Posterior cingulate gyrus (tissue), 11 donors: ENCODE measurements around the gene FBXO44.

ENCODE experiments used
- DNase-seq, 10 donors: peaks; one replicate each; pipeline versions ENCODE4 v3.0.0 to v3.0.0-alpha.2; 2020 to 2021; ENCODE audit warnings: mixed read lengths in 3 of 10
- intact Hi-C: fragments of 100-400 bp; cut with DNase I; formaldehyde crosslinking; loops from one replicate; pipeline ENCODE4 v1.15.1; 2023

The FBXO44 gene

DNA sequence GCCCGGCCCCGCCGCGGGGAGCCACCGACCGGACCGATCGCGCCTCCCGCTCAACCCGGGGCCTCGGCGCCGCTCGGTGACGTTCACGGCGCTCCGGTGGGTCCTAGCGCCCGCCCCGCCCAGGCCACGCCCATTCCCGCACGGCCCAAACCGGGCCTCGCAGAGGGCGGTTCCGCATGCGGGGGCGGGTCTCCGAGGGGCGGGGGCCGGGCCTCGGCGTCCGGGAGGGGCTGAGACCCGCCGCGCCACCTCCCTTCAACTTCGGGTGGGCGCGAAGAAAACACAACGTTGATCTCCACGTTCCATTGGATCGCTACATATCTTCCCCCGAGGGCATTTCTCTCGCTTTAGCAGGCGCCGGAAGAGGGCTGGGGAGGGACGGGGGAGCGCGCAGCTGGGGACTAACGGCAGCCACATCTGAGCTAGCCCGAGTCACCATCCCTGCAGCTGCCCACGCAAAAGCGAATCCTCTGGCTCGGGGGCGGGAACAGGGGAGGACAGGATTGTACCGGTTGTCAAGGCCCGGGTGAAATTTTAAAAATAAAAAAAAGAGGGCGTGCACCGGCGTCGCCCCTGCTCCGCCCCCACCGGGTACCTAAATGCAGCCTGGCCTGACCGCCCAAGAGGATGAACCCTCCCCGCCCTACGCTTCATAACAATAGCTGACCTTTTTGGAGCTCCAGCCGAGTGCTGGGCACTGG, 26.5 kb downstream of the FBXO44 start, which contains the start of gene MAD2L2:
Gene MAD2L2, minus strand, starts transcription at position 78 of the 701 bp plus-strand sequence. CDS start 547 bp downstream, outside the sequence.
- peak; percentile 82 to 98 (median 87) for DNase-seq
- intact Hi-C loops = loop anchor here (1.0 kb wide), 1 partner anchor 20 kb away; no protein-coding TSS in a partner anchor

- DNase-seq = no peak
- intact Hi-C loops = loop anchor here (2.0 kb wide), 1 partner anchor 38 kb away; no protein-coding TSS in a partner anchor
Measured at GRCh38 chr1:11682287-11682771, 27.7 kb downstream of the FBXO44 start.

- DNase-seq = no peak
- intact Hi-C loops = loop anchor here (2.0 kb wide), 1 partner anchor 38 kb away; no protein-coding TSS in a partner anchor
Measured at GRCh38 chr1:11682799-11683198, 28.1 kb downstream of the FBXO44 start.

DNA sequence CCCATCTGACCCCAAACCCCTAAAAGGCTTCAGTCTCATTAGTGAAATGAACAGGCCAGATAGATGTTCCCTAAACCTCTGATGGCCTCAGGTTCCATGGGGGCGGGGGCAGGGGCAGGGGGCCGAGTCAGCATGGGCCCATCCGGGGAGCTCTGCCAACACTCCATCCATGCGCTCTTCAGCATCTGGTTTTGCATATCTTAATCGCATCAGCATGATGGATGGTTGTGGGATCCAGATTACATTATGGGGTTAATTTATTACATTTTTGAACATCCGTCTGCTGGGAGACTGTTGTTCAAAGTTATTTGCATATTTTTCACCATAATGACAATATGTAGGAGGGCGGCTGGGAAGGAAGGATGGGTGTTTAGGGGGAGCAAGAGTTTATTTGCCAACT, 29.4 kb downstream of the FBXO44 start:
- intact Hi-C loops = no loop called here
- no peak for DNase-seq

DNA sequence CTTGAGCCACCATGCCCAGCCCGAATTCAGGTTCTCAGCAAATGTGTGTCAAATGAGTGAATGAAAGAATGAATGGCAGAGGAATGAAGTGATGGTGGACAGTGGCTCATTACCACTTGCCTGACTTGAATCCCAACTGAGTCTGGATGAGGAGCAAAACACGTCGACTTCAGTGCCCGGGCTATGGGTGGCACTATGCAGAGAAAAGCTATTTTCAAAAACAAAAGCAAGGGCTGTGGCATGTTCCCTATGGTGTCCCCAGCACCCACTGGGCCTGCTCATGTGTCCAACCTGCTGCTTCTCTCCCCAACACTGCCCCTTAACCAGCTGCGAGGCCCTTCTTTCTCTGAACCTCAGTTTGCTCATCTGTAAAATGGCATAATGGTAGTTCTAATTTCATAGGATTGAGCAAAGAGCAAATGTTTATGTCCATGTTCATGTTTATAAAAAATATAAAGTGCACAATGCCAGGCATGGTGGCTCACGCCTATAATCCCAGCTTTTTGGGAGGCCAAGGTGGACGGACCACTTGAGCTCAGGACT, 30.6 kb downstream of the FBXO44 start:
- no peak for DNase-seq
- intact Hi-C loops = no loop called here

DNA sequence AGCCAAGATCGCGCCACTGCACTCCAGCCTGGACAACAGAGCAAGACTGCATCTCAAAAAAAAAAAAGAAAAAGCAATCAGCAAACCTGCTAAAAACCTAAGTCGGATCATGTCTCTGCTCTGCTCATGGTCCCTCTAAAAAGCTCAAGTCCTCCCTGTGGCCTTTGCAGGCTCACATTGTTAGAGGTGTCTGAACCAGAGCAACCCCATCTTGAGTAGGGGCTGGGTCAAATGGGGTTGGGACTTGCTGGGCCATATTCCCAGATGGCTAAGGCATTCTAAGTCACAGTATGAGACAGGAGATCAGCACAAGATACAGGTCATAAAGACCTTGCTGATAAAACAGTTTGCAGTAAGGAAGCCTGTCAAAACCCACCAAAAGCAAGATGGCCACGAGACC, 33.8 kb downstream of the FBXO44 start:
- DNase-seq = no peak
- intact Hi-C loops = no loop called here

- no peak for DNase-seq
- intact Hi-C loops = no loop called here
Measured at GRCh38 chr1:11690397-11691301, 36.0 kb downstream of the FBXO44 start.

DNA sequence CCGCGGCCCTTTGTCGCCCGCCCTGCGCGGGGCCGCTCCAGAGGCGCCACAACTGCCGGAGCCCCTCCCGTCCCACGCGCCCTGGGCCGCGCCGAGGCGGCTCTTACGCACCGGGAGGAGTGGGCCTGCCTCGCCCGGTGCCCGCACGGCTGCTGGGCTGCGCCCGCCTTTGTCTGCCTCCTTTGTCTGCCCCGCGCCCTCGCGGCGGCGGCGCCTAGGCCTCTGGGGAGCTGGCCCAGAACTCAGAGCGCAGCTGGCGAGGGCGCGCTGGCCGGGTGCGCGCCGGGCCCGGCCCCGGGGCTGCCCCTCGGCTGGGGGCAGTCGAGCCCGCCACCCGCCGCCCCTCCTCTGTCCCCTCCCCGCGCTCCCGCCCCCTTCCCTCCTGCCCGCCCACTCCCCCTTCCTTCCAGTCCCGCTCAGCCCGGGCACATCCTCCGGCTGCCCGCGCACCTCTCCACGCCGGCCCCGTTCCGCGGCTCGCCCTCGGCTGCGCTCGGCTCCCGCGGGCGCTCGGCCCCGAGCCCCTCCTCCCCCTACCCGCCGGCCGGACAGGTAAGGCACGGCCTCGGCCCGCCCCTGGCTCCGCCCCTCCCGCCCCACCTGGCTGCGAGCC, 36.7 kb downstream of the FBXO44 start, which contains the start of gene DRAXIN:
Gene DRAXIN, plus strand, starts transcription at position 409 of the 613 bp plus-strand sequence. CDS start 14,549 bp downstream, outside the sequence.
- intact Hi-C loops = no loop called here
- DNase-seq = no peak

DNA sequence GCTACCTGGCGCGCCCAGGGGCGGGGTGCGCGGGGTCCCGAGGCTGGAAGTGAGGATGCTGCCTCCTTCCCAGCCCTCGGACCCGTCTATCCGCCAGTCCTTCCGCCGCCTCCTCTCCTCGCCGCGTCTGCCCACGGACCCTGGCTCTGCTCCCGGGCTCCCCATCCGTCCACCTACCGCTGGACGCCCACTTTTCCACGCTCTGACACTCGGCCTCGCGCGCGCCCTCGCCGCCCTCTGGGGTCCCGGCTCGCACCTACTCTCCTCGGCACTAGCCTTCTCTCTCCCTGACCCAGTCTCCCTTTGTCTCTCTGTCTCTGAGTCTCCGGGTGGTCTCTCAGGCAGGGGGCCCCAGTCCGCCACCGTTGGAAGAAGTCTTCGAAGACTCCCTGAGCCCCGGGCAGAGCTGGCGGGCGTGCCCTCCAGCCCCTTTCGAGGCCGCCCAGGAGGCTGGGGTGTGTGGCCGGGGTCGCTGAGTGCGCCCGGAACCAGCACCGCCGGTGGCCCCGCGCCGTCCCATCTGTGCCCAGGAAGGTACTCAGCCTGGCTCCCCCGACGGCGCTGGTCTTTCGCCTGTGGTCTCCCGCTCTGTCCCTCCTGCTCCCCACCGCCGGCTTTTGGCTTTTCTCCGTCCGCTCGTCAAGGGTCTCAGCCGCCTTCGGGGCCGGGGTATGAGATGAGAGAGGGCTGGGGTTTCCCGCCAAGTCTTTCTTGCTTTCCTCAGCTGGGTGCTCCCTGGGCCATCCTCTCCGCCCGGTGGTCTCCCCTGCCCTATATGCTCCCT, 37.4 kb downstream of the FBXO44 start:
- peak in 1 of 10 donors; percentile 87 for DNase-seq
- intact Hi-C loops = no loop called here

DNA sequence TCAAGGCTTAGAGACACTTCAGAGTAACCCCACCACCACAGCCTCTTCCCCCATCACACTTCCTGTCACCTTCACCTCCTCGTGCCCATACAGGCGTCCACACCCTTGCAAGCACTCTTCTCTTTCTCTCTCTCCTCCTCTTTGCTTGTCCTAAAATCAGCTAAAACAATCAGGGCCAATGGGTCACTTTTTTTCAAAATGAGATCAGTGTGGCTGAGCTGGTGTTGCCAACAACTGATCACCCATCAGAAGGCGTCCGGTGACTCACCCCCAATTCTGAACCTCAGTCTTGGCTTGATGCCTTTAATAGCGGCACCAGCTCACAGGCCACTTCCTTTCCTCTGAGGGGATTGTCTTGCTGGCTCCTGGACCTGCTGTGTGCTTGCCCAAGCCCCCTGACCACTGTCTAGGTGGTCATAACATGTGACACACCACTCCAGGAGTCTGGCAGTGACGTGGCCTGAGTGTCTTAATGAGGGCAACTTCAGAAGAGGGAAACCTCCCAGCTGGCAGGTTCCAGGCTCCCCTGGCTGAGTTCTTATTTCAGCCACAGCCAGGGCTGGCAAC, 38.4 kb downstream of the FBXO44 start:
- DNase-seq = no peak
- intact Hi-C loops = no loop called here

- DNase-seq = no peak
- intact Hi-C loops = no loop called here
Measured at GRCh38 chr1:11693917-11694316, 39.2 kb downstream of the FBXO44 start.

- DNase-seq = no peak
- intact Hi-C loops = no loop called here
Measured at GRCh38 chr1:11695861-11696260, 41.2 kb downstream of the FBXO44 start.

- no peak for DNase-seq
Measured at GRCh38 chr1:11697188-11697892, 42.7 kb downstream of the FBXO44 start.

DNA sequence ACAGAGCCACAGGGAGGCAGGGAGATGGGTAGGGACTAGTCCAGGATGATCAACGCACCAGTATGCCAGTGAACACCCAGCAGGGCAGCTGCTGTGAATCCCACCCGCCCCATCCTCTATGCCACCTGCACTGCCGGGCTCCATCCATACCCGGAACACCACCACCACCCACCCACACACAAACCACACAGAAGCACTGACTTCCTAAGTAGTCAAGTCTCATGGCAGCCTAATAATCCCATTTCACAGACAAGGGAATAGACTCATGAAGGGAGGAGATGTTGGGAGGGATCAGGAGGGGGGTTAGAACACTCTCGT, 43.2 kb downstream of the FBXO44 start:
- intact Hi-C loops = no loop called here
- DNase-seq = no peak

More at GRCh38 chr1:11697188-11697892, 42.7 kb downstream of the FBXO44 start:
- intact Hi-C loops = no loop called here

DNA sequence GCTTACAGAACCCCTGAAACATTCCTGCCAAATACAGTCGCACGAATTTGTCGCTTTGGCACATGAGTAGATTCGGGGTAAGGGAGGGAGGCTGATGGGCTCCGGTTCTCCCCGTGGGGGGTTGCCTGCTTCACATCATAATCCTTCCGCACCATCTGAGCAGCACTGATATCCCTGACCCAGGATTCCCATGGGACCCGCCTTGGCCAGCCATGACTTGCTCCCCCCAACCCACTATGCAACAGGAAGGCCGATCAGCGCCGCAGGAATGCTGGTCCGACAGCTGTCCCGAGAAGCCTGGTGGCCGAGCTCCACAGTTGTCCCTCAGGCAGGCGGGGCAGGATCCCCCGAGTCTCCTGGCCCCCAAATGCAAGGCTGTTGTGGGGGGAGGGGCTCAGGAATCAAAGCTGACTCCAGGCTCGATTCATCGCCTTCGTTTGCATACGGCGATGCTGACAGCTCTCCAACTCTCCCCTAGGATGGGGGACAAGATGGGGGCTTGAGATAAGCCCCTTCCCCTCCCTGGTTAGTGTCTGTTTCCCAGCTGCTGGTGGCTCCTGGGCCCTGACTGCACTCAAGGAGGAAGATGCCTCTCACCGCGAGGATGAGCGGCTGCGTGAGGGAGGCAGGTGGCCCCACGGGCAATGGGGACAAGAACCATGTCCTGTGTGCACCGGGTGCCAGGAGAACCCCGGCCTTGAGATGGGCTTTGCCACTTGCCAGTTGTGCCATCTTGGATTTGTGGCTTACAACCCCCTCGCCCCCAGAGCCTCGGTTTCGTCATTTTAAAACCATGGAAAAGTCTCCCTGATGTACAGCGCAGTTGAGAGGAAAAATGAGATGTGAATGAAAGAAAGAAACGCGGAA, 46.2 kb downstream of the FBXO44 start:
- intact Hi-C loops = loop anchor here (1.0 kb wide), 1 partner anchor 20 kb away; the partner anchor contains the start of gene MAD2L2
- DNase-seq = no peak

DNA sequence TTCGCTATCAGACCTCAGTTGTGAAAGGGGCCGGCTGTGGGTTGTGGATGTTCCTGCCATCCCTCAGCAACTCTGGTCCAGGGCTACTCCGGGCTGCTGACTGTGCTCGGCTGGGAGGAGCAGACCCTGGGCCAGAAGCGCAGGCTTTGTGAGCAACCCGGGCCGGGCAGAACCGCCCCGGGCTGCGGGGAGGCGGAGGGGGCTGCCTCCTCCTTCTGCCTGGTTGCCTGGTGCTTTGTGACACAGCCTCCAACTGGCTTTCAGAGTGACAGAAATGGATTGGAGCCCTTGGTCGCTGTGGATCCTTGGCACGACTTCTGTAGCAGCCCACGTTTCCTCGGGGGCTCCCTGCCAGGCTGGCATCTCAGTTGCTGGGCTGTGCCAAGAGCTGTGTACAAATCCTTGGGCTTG, 46.9 kb downstream of the FBXO44 start:
- peak; percentile 62 to 95 (median 76) for DNase-seq
- intact Hi-C loops = loop anchor here (1.0 kb wide), 1 partner anchor 20 kb away; the partner anchor contains the start of gene MAD2L2

DNA sequence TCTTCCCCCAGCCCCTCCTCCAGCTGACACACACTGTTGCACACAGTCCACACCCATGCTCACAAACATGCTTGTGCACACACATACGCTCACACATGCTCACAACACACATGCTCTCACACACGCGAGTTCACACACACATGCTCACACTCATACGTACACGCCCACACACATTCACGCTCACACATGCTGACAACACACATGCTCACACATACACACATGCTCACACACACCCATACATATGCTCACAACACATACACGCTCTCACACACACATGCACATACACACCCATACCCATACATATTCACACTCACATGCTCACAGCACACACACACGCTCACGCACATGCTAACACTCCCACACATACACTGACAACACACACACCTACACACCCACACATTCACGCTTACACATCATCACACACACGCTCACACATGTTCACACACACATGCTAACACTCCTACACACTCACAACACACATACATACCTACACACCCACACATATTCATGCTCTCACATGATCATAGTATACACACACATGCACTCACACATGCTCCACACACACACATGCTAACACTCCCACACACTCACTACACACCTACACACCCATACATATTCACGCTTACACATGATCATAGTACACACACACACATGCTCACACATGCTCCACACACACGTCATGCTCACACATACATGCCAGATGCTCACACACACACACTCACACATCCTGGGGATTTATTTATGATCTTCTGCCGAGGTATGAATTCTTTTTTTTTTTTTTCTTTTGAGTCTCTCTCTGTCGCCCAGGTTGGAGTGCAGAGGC, 47.5 kb downstream of the FBXO44 start:
- DNase-seq = no peak
- intact Hi-C loops = loop anchor here (1.0 kb wide), 1 partner anchor 21 kb away; the partner anchor contains the start of gene MAD2L2
